Natural killer cell treated with Interleukin-12 subunit alpha and Interleukin-12 subunit beta and Interleukin-15 and Interleukin-18, amount 100 ng/mL, for 72 hours (primary cell): Measurements from ENCODE around the gene PAM. TPM values are rescaled to one million over a fixed set of nuclear protein-coding genes. Genes with fewer than 3 reads are reported as not detected.
"Not testable (repeated sequence)": the region's sequence is repeated elsewhere in the genome, so short reads cannot be mapped to it uniquely, and the experiment has no call there.

Experiments
- ATAC-seq, 2 donors: fragments of 150-1000 bp; cut with Tn5 transposase in 1 of 2; sonication (Bioruptor Pico), chemical (Tn5 transposase) in 1 of 2; 2 replicates each; pipeline ENCODE4 v1.10.0; 2021
- DNase-seq: peaks from one replicate; pipeline ENCODE4 v3.0.0; 2022; ENCODE audit warnings: low spot score
- H3K27ac Mint-ChIP-seq, 2 donors: 1 replicate in 1 of 2; 2 replicates in 1 of 2; pipeline ENCODE4 v1.8.0; 2022; ENCODE audit warnings: mixed read lengths in 2 of 2, mild to moderate bottlenecking in 1 of 2, moderate library complexity in 1 of 2
- H3K27me3 Mint-ChIP-seq, 2 donors: 1 replicate in 1 of 2; 2 replicates in 1 of 2; pipeline ENCODE4 v1.8.0; 2022; ENCODE audit warnings: mixed read lengths in 2 of 2
- H3K36me3 Mint-ChIP-seq: one replicate; pipeline ENCODE4 v1.8.0; 2022; ENCODE audit warnings: mixed read lengths
- H3K4me1 Mint-ChIP-seq, 2 donors: 1 replicate in 1 of 2; 2 replicates in 1 of 2; pipeline ENCODE4 v1.8.0; 2022; ENCODE audit warnings: low read depth in 2 of 2, mixed read lengths in 2 of 2, mild to moderate bottlenecking in 1 of 2
- H3K4me3 Mint-ChIP-seq: one replicate; pipeline ENCODE4 v1.8.0; 2022; ENCODE audit warnings: mixed read lengths
- H3K9me3 Mint-ChIP-seq: 2 replicates; pipeline ENCODE4 v1.8.0; 2022; ENCODE audit warnings: mixed read lengths
- total RNA-seq, 2 donors: library from RNA; stranded (reverse); gene quantifications; one replicate each; pipeline ENCODE4 v1.2.3, GENCODE V29; 2022

PAM gene
- total RNA-seq, 2 donors from 2014 or later, result 86.3 to 124 TPM

- H3K27ac Mint-ChIP-seq, result no peak overlapping the region
- H3K9me3 Mint-ChIP-seq, result no peaks in the 10 kb centered on the region
- H3K4me1 Mint-ChIP-seq, result peaks cover 0 to 2% of the 10 kb centered on the region in 2 donors
- H3K27me3 Mint-ChIP-seq, result peaks cover 0 to 4% of the 10 kb centered on the region in 2 donors
- DNase-seq, result no peak
- H3K4me3 Mint-ChIP-seq, result no peak overlapping the region
- no peak for ATAC-seq
- H3K36me3 Mint-ChIP-seq, result no peaks in the 10 kb centered on the region
Observed at GRCh38 chr5:103060424-103060954, 305.4 kb downstream of the PAM start.

- peaks cover 0 to 13% of the 10 kb centered on the region in 2 donors for H3K4me1 Mint-ChIP-seq
- no peak for DNase-seq
- peaks cover 0 to 2% of the 10 kb centered on the region in 2 donors for H3K27me3 Mint-ChIP-seq
- ATAC-seq, result peak; percentile 52
- H3K27ac Mint-ChIP-seq, result no peak overlapping the region
- H3K9me3 Mint-ChIP-seq, result no peaks in the 10 kb centered on the region
- no peak overlapping the region for H3K4me3 Mint-ChIP-seq
- H3K36me3 Mint-ChIP-seq, result no peaks in the 10 kb centered on the region
Observed at GRCh38 chr5:103066326-103066725, 311.2 kb downstream of the PAM start.

- H3K9me3 Mint-ChIP-seq, result peaks cover 30% of the 10 kb centered on the region
- not testable (repeated sequence) for H3K4me3 Mint-ChIP-seq, H3K27ac Mint-ChIP-seq, DNase-seq, H3K4me1 Mint-ChIP-seq, H3K27me3 Mint-ChIP-seq, ATAC-seq
- H3K36me3 Mint-ChIP-seq, result peaks cover 35% of the 10 kb centered on the region
Observed at GRCh38 chr5:103073500-103073899, 318.4 kb downstream of the PAM start.

- Mint-ChIP-seq H3K4me3 (no peak overlapping the region), H3K4me1 (no peaks in the 10 kb centered on the region), H3K27ac (no peak overlapping the region), H3K27me3 (peaks cover 0 to 2% of the 10 kb centered on the region in 2 donors), H3K9me3 (peaks cover 35% of the 10 kb centered on the region), H3K36me3 (peaks cover 42% of the 10 kb centered on the region)
- DNase-seq (no peak), ATAC-seq (no peak)
Observed at GRCh38 chr5:103075442-103075841, 320.3 kb downstream of the PAM start.
